K562 (cell line): ENCODE measurements around the gene CISD2. TPM values are rescaled to one million over a fixed set of nuclear protein-coding genes. Genes with fewer than 3 reads are reported as not detected.
A peak's percentile ranks its signal among the peaks of the same experiment; 100 is the strongest.

ENCODE experiments used
- BRF2 ChIP-seq: IDR thresholded peaks from 3 replicates; pipeline ENCODE4 v1.6.1; 2011; ENCODE audit warnings: borderline replicate concordance, mild to moderate bottlenecking; ENCODE audit not compliant: insufficient read length, insufficient read depth
- CEBPZ ChIP-seq: fragments of 150-350 bp; IDR thresholded peaks from 2 replicates; pipeline ENCODE4 v1.6.1; 2014; ENCODE audit warnings: low read depth, mild to moderate bottlenecking, low read length, borderline replicate concordance
- FOXA3 ChIP-seq, 2 experiments: fragments of 450-650 bp in 1 of 2; sonication (generic) in 1 of 2; formaldehyde crosslinking; IDR thresholded peaks in 1 of 2; conservative IDR thresholded peaks in 1 of 2; 2 replicates each; pipeline versions ENCODE4 v1.4.0 to v1.8.0; 2020 to 2022; ENCODE audit warnings: mild to moderate bottlenecking in 2 of 2, missing genetic modification reagents in 1 of 2
- IFI16 ChIP-seq: fragments of 250-450 bp; sonication (Bioruptor Pico); IDR thresholded peaks from 2 replicates; pipeline ENCODE4 v2.1.2; 2022; ENCODE audit warnings: mild to moderate bottlenecking, inconsistent platforms
- MEF2A ChIP-seq: IDR thresholded peaks from 2 replicates; pipeline ENCODE4 v1.6.1; 2011; ENCODE audit warnings: low read depth, mild to moderate bottlenecking, low read length, moderate library complexity; ENCODE audit not compliant: control insufficient read depth
- NR2C2 ChIP-seq, 2 experiments: fragments of 200-800 bp in 1 of 2; sonication (Bioruptor generic) in 1 of 2; sonication (generic) in 1 of 2; formaldehyde crosslinking in 1 of 2; IDR thresholded peaks; 2 replicates each; pipeline versions ENCODE4 v1.6.1 to v1.8.0; 2016 to 2022; ENCODE audit warnings: mild to moderate bottlenecking in 1 of 2, missing compliant biosample characterization in 1 of 2, missing genetic modification characterization in 1 of 2, missing genetic modification reagents in 1 of 2
- PCBP1 ChIP-seq: fragments of 200-400 bp; formaldehyde crosslinking; IDR thresholded peaks from 2 replicates; pipeline ENCODE4 v1.6.1; 2018; ENCODE audit warnings: mild to moderate bottlenecking, low read depth, low read length; ENCODE audit not compliant: poor library complexity, severe bottlenecking
- POLR2A ChIP-seq: fragments of 450-650 bp; conservative IDR thresholded peaks from 2 replicates; pipeline ENCODE4 v1.6.1; 2016
- ZNF217 ChIP-seq: sonication (generic); formaldehyde crosslinking; IDR thresholded peaks from 2 replicates; pipeline ENCODE4 v1.8.0; 2022; ENCODE audit warnings: mild to moderate bottlenecking, missing genetic modification reagents
- ZNF398 ChIP-seq: fragments of 250-450 bp; sonication (Bioruptor Pico); IDR thresholded peaks from 2 replicates; pipeline ENCODE4 v1.8.0; 2021; ENCODE audit warnings: moderate library complexity, mild to moderate bottlenecking, inconsistent platforms
- ZNF589 ChIP-seq: fragments of 200-800 bp; sonication (Bioruptor generic); IDR thresholded peaks from 2 replicates; pipeline ENCODE4 v1.6.1; 2016; ENCODE audit warnings: low read depth, missing genetic modification characterization, missing compliant biosample characterization
- ZNF609 ChIP-seq: sonication (generic); formaldehyde crosslinking; IDR thresholded peaks from 2 replicates; pipeline ENCODE4 v1.8.1; 2023; ENCODE audit warnings: missing genetic modification reagents, mild to moderate bottlenecking, borderline replicate concordance
- ZNF764 ChIP-seq: fragments of 250-450 bp; sonication (Bioruptor Pico); IDR thresholded peaks from 2 replicates; pipeline ENCODE4 v1.4.0; 2020; ENCODE audit warnings: low read depth, mild to moderate bottlenecking, moderate library complexity
- ZNF780A ChIP-seq: fragments of 250-450 bp; sonication (Bioruptor Pico); IDR thresholded peaks from 2 replicates; pipeline ENCODE4 v1.5.0; 2021; ENCODE audit warnings: mild to moderate bottlenecking
- polyA plus RNA-seq, 8 experiments: library from polyadenylated mRNA; depleted of rRNA in 4 of 8; stranded (reverse) in 5 of 8; unstranded in 3 of 8; fragments of >200 nt; fragmentation: Nextera tagmentation in 2 of 8; fragmentation: Illumina TruSeq in 1 of 8; extraction: Ambion mirVana in 2 of 8; extraction: Trizol in 1 of 8; gene quantifications; 2 replicates each; pipeline versions ENCODE4 v1.2.1 to v1.2.3, GENCODE V29; 2011 to 2014; ENCODE audit warnings: inconsistent platforms in 1 of 8, missing spikeins in 1 of 8
- total RNA-seq, 7 experiments: library from RNA; depleted of rRNA in 6 of 7; stranded (reverse); fragments of >200 nt in 6 of 7; fragmentation: Illumina TruSeq in 2 of 7; extraction: Trizol in 2 of 7; gene quantifications; 2 replicates each; pipeline versions ENCODE4 v1.2.1 to v1.2.3, GENCODE V29; 2011 to 2021; ENCODE audit warnings: low replicate concordance in 1 of 7

The CISD2 gene
- total and polyA plus RNA-seq, 9 of the 15 experiments (the other 6 are each of a cell fraction or from before 2014, with no cell fraction given) = 37.8 to 91.4 (median 59.8) TPM

GRCh38 chr4:102869569-102870197 is 891 bp downstream of the CISD2 start (continued):
- TF ChIP-seq ZNF764 (CRISPR knock-in tag) (no peak), ZNF780A (CRISPR knock-in tag) (no peak), POLR2A (0 out of 2 replicates have a peak, but pooled peaks have one; percentile 22), ZNF217 (no peak), ZNF398 (CRISPR knock-in tag) (no peak), CEBPZ (no peak), ZNF609 (CRISPR knock-in tag) (no peak), MEF2A (0 out of 2 replicates have a peak, but pooled peaks have one; percentile 18), NR2C2 (CRISPR knock-in tag; IDR thresholded peaks at IDR 0.05) (no peak), NR2C2 (tag; IDR thresholded peaks at IDR 0.05) (0 out of 2 replicates have a peak, but pooled peaks have one; percentile 15), IFI16 (no peak), ZNF589 (CRISPR knock-in tag) (0 out of 2 replicates have a peak, but pooled peaks have one; percentile 5), BRF2 (no peak), PCBP1 (no peak), FOXA3 (CRISPR knock-in tag; conservative IDR thresholded peaks at IDR 0.05 in 1 of 2, IDR thresholded peaks at IDR 0.05 in 1 of 2) (0 out of 4 replicates have a peak, but pooled peaks of 1 of the 2 experiments have one; percentile 61)
